ENCODE measurements around the gene OR1I1. TPM values are rescaled to one million over a fixed set of nuclear protein-coding genes. Genes with fewer than 3 reads are reported as not detected.

The OR1I1 gene
- total and polyA plus RNA-seq, 4 donors, result not detected

DNA sequence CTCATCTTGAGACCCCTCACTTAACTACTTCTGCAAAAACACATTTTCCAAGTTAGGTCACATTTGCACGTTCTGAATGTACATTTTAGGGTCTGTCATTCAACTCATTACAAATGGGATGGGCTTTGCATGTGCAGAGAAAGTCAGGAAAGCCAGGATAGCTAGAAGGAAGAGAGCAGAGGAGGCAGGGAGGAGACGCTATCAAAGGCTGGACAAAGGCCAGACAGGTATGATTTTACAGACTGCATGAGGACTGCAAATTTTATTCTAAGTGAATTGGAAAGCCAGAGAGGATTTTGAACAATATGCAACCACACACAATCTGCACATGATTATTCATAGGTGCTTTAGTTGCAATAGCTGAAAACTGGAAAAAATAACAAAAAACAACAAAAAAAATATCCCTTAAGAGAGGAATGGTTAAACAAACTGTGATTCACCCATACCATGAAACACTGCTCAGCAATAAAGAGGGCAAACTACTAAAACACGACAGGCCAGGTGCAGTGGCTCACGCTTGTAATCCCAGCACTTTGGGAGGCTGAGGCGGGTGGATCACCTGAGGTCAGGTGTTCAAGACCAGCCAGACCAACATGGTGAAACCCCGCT, 46.3 kb downstream of the OR1I1 start:
- no peak overlapping the region for H3K4me3 ChIP-seq
- TF ChIP-seq, protein P1, sequence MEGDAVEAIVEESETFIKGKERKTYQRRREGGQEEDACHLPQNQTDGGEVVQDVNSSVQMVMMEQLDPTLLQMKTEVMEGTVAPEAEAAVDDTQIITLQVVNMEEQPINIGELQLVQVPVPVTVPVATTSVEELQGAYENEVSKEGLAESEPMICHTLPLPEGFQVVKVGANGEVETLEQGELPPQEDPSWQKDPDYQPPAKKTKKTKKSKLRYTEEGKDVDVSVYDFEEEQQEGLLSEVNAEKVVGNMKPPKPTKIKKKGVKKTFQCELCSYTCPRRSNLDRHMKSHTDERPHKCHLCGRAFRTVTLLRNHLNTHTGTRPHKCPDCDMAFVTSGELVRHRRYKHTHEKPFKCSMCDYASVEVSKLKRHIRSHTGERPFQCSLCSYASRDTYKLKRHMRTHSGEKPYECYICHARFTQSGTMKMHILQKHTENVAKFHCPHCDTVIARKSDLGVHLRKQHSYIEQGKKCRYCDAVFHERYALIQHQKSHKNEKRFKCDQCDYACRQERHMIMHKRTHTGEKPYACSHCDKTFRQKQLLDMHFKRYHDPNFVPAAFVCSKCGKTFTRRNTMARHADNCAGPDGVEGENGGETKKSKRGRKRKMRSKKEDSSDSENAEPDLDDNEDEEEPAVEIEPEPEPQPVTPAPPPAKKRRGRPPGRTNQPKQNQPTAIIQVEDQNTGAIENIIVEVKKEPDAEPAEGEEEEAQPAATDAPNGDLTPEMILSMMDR (IDR thresholded peaks at IDR 0.05; ENCODE audit: control extremely low read depth, extremely low read depth), result no peak
- DNase-seq (no peak), ATAC-seq (ENCODE audit: insufficient read depth, low FRiP score) (no peak)
- WGBS, 2 donors, result 84 to 89% methylated on average over 6 of the region's 6 CpGs
- H3K9me3 ChIP-seq (ENCODE audit: control insufficient read depth in 4 of 4, insufficient read depth in 3 of 4, low read length in 3 of 4), result peaks cover 0 to 2% (median 0%) of the 10 kb centered on the region in 4 donors
- H3K27me3 ChIP-seq (ENCODE audit: control insufficient read depth in 3 of 3, insufficient read depth in 3 of 3, low read length in 2 of 3), result no peaks in the 10 kb centered on the region
- no peak overlapping the region for H3K9ac ChIP-seq (ENCODE audit: insufficient read depth in 1 of 2, low read length in 2 of 2)
- H3K27ac ChIP-seq (ENCODE audit: low read depth in 1 of 2, low read length in 1 of 2), result no peak overlapping the region
- peaks cover 0 to 25% (median 0%) of the 10 kb centered on the region in 5 donors for H3K4me1 ChIP-seq (ENCODE audit: control insufficient read depth in 5 of 5, insufficient read depth in 5 of 5, low read length in 5 of 5)
- H3K36me3 ChIP-seq (ENCODE audit: control insufficient read depth in 4 of 4, insufficient read depth in 4 of 4, low read length in 4 of 4), result no peaks in the 10 kb centered on the region

DNA sequence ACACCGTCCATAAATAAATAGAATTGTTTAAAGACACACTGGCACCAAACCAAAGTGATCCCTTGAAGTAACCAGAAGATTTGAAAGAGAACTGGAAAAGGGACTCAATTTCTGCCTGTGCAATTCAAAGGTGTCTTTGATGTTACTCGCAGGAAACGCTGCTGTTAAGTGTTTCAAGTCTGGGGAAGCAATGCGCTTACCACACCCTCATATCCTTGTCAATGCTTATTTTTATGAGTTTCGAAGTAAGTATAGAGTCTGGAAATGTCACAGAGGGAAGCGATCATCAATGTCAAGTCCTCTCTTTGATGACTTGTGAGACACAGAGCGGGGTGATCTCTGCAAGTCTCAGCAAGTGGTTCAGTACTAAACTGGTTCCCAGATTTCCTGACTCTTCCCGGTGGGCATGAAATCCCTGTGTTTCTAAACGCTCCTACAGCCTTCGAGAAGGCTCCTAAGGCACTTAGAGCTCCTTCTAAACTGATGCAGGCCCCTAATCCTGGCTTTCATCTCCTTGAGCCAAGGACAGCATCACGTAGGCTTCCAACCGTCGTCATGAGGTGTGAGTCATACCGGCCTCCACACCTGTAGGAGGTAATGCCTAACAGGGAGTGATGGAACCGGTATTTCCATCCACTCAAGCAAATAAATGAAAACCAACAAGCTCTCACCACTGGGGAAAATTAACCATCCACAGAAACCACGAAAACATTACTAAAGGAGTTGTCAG, 48.0 kb downstream of the OR1I1 start:
- Histone ChIP-seq H3K4me1 (ENCODE audit: control insufficient read depth in 5 of 5, insufficient read depth in 5 of 5, low read length in 5 of 5) (peaks cover 0 to 11% (median 0%) of the 10 kb centered on the region in 5 donors), H3K36me3 (ENCODE audit: control insufficient read depth in 4 of 4, insufficient read depth in 4 of 4, low read length in 4 of 4) (no peaks in the 10 kb centered on the region), H3K9me3 (ENCODE audit: control insufficient read depth in 4 of 4, insufficient read depth in 3 of 4, low read length in 3 of 4) (peaks cover 0 to 2% (median 0%) of the 10 kb centered on the region in 4 donors), H3K9ac (ENCODE audit: insufficient read depth in 1 of 2, low read length in 2 of 2) (no peak overlapping the region), H3K4me3 (no peak overlapping the region), H3K27me3 (ENCODE audit: control insufficient read depth in 3 of 3, insufficient read depth in 3 of 3, low read length in 2 of 3) (no peaks in the 10 kb centered on the region), H3K27ac (ENCODE audit: low read depth in 1 of 2, low read length in 1 of 2) (no peak overlapping the region)
- ATAC-seq (ENCODE audit: insufficient read depth, low FRiP score), result no peak
- 58 to 65% methylated on average over 16 of the region's 16 CpGs for WGBS, 2 donors
- TF ChIP-seq, protein P1 (IDR thresholded peaks at IDR 0.05; ENCODE audit: control extremely low read depth, extremely low read depth), result no peak
- peak; percentile 48 to 71 (median 53) for DNase-seq

DNA sequence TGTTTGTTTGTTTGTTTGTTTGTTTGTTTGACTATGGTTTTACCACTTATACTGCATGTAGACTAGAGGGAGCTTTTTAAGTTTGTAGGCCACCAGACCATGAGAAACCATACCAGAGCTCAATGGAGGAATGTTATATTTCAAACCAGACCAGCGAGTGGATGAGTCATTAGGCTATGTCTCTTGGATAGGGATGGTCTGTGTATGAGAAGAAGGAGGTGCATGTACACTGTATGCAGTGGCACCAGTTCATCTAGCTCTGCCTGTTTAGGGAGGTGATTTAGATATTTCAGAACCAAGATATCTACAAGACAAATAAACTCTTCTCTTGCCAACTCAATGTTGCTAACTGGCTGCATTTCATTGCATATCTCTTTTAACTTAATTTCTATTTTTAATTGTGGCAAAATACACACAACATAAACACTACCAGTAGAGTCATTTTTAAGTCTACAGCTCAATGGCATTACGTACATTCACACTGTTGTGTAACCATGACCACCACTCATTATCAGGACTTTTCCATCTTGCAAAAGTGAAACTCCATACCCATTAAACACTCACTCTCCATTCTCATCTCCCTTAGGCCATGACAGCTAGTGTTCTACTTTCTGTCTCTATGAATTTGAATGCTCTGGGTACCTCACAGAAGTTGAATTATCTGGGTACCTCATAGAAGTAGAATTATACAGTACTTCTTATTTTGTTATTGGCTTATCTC, 54.4 kb downstream of the OR1I1 start:
- no peaks in the 10 kb centered on the region for H3K36me3 ChIP-seq (ENCODE audit: control insufficient read depth in 4 of 4, insufficient read depth in 4 of 4, low read length in 4 of 4)
- no peaks in the 10 kb centered on the region for H3K27me3 ChIP-seq (ENCODE audit: control insufficient read depth in 3 of 3, insufficient read depth in 3 of 3, low read length in 2 of 3)
- TF ChIP-seq, protein P1 (IDR thresholded peaks at IDR 0.05; ENCODE audit: control extremely low read depth, extremely low read depth), result no peak
- WGBS, 2 donors, result 63 to 79% methylated on average over 2 of the region's 2 CpGs
- DNase-seq, result no peak
- ATAC-seq (ENCODE audit: insufficient read depth, low FRiP score), result no peak
- H3K4me1 ChIP-seq (ENCODE audit: control insufficient read depth in 5 of 5, insufficient read depth in 5 of 5, low read length in 5 of 5), result no peaks in the 10 kb centered on the region
- H3K9ac ChIP-seq (ENCODE audit: insufficient read depth in 1 of 2, low read length in 2 of 2), result no peak overlapping the region
- H3K27ac ChIP-seq (ENCODE audit: low read depth in 1 of 2, low read length in 1 of 2), result no peak overlapping the region
- H3K4me3 ChIP-seq, result no peak overlapping the region
- peaks cover 0 to 6% (median 4%) of the 10 kb centered on the region in 4 donors for H3K9me3 ChIP-seq (ENCODE audit: control insufficient read depth in 4 of 4, insufficient read depth in 3 of 4, low read length in 3 of 4)
